AML-193 (cell line): ENCODE measurements around the gene ZGPAT.
A peak's percentile ranks its signal among the peaks of the same experiment; 100 is the strongest.

Source experiments
- DNase-seq, 2 experiments: peaks; one replicate each; lab custom pipeline; 2025; lab: John Stamatoyannopoulos, UW

The ZGPAT gene

DNA sequence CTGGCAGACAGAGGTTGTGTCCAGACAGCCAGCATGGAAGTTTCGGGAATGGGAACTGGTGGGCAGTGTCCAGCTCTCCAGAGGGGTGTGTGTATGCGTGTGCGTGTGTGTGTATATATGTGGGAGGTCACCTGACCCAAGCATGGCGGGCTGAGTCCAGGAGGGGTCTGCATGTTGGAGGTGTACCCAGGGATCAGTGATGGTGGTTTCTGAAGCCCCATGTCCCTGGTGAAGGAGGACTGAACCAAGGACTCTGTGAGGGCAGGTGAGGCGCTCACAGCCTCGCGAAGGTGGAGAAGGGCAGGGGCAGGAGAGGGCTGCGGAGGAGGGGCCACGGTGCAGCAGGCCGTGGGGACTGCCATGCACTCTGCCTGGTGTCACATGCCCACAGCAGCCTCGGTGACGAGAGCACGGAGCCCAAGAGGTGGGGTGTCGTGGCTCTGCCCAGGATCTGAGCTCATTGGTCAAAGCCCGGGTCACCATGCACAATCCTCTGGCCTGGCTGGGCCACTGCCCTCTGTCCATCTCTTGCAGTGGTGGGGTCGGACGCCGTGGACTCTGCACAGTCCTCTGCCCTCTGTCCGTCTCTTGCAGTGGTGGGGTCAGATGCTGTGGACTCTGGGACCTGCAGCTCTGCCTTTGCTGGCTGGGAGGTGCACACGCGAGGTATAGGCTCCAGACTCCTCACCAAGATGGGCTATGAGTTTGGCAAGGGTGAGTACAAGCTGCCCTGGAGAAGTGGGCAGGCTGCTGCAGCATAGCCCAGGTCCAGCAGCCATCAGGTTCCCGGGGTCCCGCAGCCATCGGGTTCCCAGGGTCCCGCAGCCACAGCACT, 26.5 kb downstream of the ZGPAT start:
- no peak for DNase-seq

- DNase-seq, result no peak
Measured at GRCh38 chr20:63734946-63735858, 27.4 kb downstream of the ZGPAT start.

DNA sequence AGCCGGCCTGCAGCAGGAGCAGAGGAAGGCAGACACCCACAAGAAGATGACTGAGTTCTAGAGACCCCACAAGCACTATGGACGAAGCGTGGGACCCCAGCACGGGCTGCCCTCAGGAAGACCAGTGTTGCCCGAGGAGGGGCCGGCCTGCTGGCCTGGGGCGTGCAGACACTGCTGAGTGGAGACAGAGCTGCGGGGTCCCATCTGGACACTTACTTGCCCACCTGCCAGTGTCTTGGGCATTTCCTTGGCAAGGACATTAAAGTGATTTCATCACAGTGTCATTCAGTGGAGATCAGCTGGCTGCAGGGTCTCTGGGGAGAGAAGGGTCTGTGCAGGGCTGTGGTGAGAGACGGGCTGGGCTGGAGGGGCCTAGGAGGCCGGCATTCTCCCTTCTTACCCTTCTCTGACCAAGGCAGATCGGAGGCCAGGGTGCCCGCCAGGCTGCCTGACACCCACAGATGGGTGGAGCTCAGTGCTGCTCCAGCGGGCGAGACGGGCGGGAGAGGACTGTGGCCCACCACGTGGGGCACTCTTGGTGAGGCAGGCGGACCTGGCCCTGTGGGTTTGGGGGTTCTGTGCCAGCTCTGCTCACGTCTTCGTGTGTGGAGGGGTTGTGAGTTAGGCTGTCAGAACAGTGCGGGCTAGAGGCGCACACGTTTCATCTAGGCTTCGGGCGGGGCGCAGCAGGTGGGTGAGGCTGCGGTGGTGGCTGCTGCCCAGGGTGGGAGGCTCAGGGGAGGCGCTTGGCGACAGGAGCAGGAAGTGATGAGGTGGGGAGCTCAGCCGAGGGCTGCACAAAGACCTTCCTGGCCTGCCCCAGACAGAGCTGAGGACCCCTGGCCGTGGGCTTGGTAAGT, 28.2 kb downstream of the ZGPAT start, which contains the start of gene LIME1:
Gene LIME1 (plus strand): TSS at position 806 of the 860 bp plus-strand sequence. CDS start 886 bp downstream, outside the sequence.
- no peak for DNase-seq

- DNase-seq, result no peak
Measured at GRCh38 chr20:63736893-63737694, 29.3 kb downstream of the ZGPAT start.

DNA sequence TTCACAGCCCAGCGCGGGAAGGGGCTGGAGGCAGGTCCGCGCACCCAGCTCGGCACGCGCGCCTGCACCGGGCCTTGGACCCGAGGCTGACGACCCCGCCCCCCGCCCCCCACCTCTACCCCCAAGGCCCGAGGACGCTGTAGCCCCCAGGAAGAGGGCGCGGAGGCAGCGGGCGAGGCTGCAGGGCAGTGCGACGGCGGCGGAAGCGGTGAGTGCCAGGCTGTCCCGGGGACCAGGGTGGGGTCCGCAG, 29.8 kb downstream of the ZGPAT start:
- no peak for DNase-seq

DNA sequence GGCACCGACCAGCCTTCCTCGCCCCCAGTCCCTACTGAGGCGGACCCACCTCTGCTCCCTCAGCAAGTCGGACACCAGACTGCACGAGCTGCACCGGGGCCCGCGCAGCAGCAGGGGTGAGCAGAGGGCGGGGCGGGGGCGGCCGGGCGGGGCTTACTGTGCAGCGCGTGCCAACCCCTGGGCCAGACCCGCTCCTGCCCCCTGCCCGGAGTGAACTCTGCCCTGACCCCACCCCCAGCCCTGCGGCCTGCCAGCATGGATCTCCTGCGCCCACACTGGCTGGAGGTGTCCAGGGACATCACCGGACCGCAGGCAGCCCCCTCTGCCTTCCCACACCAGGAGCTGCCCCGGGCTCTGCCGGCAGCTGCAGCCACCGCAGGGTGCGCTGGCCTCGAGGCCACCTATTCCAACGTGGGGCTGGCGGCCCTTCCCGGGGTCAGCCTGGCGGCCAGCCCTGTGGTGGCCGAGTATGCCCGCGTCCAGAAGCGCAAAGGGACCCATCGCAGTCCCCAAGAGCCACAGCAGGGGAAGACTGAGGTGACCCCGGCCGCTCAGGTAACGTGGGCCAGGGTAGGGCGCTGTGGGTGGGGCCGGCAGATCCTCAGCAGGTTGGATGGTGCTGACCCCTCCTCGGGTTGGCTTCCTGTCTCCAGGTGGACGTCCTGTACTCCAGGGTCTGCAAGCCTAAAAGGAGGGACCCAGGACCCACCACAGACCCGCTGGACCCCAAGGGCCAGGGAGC, 30.3 kb downstream of the ZGPAT start:
- DNase-seq, result no peak

DNA sequence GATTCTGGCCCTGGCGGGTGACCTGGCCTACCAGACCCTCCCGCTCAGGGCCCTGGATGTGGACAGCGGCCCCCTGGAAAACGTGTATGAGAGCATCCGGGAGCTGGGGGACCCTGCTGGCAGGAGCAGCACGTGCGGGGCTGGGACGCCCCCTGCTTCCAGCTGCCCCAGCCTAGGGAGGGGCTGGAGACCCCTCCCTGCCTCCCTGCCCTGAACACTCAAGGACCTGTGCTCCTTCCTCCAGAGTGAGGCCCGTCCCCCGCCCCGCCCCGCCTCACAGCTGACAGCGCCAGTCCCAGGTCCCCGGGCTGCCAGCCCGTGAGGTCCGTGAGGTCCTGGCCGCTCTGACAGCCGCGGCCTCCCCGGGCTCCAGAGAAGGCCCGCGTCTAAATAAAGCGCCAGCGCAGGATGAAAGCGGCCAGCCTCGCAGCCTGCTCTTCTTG, 30.9 kb downstream of the ZGPAT start:
- no peak for DNase-seq

DNA sequence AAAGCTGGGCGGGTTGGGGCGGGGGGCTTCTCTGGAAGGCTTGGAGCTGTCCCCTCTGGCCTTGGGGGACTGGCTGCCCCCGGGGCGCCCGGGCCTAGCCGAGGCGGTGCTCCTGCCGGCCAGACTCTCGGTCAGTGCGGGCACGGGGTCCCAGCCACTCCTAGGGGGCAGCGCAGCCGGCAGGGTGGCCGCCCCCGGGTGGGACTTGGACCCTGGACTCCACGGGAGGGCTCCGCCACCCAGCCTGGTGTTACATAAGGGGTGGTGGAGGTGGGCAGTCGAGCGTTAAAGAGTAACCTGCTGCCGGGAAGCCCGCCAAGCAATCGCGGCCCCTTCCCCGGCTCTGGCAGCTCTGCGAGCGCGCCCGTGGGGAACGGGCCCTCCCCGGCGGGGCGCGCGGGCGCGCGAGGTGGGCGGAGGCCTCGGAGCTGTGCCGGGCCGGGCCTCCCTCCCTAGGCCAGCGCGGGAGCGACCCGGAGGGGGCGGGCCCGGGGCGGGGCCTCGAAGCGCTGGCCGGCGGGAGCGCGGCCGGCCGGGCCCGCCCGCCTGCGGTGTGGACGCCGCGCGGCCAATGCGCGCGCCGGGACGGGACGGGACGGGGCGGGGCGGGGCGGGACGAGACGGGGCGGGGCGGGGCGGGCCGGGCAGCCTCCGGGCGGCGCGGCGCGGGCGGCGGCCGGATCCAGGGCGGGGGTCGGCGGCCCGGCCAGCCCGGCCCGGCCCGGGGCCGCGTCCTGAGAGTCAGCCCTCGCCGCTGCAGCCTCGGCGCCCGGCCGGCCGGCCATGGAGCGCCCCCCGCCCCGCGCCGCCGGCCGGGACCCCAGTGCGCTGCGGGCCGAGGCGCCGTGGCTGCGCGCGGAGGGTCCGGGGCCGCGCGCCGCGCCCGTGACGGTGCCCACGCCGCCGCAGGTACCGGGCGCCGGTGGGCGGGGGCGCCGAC, 31.6 kb downstream of the ZGPAT start, which contains the start of gene SLC2A4RG:
Gene SLC2A4RG (plus strand): TSS at position 647 of the 940 bp plus-strand sequence. CDS start 137 bp downstream, at position 784.
- peak; percentile 38 to 49 for DNase-seq

- no peak for DNase-seq
Measured at GRCh38 chr20:63740070-63740626, 32.3 kb downstream of the ZGPAT start.

GRCh38 chr20:63740627-63741353, 33.0 kb downstream of the ZGPAT start:
- peak; percentile 70 to 75 for DNase-seq

DNA sequence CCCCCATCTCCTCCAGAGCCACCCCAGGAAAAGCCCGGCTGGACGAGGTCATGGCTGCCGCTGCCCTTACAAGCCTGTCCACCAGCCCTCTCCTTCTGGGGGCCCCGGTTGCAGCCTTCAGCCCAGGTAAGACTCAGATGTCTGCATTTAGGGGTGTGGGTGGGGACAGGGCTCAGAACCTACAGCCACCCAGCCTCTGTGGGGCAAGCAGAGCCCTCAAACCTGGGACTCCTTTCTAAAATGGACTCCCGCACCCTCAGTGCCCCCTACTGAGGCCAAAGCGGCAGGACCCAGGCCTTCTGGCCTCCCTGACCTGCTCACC, 33.5 kb downstream of the ZGPAT start:
- no peak for DNase-seq

DNA sequence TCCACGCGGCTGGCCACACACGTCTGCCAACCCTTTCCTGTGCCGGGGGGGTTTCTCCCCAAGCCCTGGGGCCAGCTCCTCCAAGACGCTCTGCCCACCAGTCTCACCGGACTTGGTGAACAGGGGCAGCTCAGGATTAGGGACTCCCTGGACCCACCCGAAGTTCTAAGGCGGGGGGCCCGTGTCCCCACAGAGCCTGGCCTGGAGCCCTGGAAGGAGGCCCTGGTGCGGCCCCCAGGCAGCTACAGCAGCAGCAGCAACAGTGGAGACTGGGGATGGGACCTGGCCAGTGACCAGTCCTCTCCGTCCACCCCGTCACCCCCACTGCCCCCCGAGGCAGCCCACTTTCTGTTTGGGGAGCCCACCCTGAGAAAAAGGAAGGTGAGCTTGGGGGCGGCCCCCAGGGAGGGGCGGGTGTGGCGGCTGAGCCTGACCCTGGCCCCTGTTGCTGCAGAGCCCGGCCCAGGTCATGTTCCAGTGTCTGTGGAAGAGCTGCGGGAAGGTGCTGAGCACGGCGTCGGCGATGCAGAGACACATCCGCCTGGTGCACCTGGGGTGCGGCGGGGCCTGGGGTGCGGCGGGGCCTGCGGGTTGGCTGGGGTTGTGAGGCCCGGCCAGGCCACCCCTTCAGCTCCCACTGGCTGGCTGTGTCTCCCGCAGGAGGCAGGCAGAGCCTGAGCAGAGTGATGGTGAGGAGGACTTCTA, 34.0 kb downstream of the ZGPAT start:
- DNase-seq, result no peak

GRCh38 chr20:63742381-63743024, 34.7 kb downstream of the ZGPAT start:
- DNase-seq, result no peak

DNA sequence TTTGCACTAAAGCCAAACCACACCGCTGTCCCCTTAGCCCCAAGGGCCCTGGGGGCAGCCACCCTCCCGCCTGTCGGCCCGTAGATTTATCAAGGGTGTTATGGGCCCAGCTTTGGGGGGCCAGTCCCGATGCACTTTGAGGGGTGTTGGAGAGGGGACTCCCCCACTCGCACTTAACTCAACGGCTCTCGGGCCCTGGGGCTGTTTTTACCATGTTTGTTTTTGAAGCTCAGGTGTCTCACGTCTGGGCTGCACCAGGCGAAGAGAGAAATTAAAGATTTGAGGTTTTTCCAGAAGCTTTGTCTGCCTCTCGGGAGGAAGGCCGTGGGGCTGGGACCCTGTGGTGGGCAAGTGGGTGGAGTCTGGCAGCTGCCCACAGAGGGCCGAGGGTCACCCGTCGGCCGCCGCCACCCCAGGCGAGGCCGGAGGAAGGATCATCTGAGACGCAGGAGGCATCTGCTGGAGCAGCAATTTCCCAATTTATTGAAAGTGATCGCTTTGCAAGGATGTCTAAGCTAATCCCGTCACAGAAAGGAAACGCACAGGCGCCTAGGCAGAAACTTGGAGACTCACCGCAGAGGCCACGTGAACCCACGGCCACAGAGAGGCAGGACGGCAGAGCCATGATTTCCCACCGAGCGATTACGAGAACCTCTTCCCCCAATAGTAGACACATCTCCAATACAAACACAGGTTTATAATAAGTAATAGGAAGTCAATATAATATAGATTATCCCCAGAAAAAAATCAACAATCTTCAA, 35.6 kb downstream of the ZGPAT start:
- no peak for DNase-seq

DNA sequence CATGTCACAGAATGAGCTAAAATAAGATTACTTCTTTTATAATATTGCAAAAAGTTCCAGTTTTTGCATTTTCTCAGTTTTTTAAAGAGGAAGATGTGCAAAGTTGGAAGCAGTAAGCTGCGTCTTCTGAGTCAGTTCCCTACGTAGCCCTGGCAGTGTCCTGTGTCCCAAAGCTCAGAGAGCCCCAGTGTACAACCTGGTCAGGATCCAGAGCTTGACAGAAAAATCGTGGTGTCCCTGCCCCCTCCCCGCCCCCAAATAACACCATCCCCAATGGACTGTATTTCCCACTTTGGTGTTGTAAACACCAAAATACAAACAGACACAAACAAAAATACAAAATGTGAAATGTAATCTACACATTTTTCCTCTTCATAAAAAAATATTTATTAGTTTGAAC, 36.3 kb downstream of the ZGPAT start:
- DNase-seq, result no peak
